CD4-positive, alpha-beta T cell treated with Interleukin-15 for 4 hours (primary cell): Measurements from ENCODE around the gene LHX6.

ENCODE experiments used
- DNase-seq: peaks from one replicate; pipeline ENCODE4 v3.0.0-alpha.2; 2020; ENCODE audit warnings: low spot score

LHX6 gene

DNA sequence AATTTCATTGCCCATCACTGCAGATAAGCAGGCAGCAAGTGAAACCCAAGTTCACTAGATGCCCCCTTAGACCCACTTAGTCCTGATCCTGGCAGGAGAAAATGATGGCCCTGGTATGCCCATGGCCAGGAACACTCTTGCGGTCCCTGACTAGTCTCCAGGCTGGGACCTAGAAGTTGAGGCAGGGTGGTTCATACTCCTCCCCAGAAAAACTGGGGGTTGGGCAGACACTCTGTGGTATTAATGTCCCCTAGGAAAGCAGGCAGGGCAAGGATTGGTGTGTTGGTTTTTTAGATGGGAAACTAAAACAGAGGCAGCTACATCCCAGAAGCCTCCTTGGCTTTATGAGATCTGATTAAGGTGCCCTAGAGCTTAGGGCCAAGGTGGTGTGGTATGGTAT, 13.1 kb downstream of the LHX6 start:
- no peak for DNase-seq

DNA sequence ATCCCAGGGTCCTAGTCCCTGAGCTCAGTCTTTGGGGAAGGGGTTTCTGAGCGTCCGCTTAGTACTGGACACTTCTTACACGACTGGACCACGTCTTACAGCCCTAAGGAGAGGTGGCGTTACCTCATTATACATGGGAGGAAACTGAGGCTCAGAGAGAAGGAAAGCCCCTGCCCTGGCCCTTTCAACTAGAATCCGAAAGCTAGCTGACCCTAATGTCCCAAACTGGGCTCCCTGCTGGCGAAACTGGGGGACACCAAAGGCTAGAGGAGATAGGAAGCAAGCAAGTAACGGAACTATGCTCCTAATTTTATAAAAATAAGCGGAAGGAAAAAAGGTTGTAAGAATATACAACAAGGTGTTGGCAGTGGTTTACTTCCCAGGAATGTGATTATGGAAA, 14.2 kb downstream of the LHX6 start:
- DNase-seq = no peak

DNA sequence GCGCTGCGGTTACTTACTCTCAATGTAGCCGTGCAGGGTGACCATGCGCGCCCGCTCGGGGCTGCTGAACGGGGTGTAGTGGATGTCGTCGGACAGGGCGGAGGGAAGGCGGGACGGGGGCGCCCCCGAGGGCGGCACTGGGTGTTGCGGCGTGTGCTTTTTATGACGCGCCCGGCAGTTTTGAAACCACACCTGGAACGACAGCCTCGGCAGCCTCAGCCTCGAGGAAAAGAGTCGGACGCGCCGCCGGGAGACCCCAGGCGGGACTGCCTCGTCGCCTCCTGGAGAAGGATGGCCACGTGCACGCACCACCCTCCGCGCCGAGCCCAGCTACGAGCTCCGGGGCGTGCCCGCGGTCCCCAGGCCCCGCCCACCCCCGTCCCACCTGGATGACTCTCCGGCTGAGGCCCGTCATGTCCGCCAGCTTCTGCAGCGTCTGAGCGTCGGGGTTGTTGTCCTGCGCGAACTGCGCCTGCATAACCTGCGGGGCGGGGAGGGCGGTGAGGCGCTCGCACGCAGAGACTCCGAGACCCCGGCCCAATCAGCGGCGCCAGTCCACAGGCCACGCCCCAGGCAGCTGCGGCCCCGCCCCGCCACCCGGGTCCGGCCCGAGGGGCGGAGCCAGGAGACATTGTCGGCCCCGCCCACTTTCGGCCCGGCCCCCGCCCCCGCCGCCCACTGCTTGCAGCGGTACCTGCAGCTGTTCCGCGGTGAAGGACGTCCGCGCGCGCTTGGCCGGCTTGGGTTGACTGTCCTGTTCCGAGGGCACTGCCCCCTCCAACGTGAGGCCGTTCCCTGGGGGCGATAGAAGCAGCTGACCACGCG, 15.0 kb downstream of the LHX6 start:
- peak; percentile 24 for DNase-seq

DNA sequence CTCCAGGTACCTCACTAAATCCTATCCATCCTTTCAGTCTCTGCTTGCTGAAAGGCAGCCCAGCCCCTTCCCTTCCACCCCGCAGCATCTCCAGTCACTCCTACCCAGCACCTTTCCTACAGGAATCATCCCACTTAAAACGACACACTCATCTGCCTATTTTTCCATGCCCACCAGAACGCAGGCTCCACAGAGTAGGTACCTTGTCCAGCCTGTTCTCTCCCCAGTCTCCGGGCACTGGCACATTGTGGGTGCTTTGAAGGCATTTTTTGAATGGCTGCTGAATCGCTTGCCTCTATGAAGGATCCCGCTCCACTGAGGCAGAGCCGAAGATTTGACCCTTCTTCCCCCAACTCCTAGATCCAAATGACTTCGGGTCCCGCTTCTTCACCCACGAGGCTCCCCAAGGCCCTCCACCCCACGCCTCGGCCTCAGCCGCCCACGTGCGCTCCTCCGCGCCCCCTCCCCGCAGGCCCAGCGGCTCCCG, 15.6 kb downstream of the LHX6 start:
- DNase-seq = no peak

DNA sequence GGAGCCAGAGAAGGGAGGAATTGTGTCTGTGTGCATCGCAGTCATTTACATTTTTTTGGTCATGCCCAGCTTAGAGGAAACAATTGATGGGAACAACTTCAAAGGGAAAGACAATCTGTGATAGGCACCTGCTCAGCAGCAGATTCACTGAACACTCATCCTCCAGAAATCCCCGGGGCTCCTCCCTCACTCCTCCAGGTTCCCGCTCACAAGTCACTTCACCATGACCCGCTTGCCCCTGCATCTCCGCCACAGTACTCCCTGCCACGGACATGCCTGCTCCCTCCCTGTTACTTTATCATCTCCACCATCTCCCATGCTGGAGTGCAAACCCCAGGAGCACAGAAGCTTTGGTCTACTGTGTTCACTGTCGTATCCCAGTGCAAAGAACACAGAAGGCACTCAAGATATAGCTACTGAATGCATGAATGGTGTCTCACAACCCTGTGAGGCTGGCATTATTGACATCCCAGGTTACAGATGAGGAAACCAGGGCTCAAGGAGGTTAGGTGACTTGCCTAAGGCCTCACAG, 16.2 kb downstream of the LHX6 start:
- DNase-seq = no peak

DNA sequence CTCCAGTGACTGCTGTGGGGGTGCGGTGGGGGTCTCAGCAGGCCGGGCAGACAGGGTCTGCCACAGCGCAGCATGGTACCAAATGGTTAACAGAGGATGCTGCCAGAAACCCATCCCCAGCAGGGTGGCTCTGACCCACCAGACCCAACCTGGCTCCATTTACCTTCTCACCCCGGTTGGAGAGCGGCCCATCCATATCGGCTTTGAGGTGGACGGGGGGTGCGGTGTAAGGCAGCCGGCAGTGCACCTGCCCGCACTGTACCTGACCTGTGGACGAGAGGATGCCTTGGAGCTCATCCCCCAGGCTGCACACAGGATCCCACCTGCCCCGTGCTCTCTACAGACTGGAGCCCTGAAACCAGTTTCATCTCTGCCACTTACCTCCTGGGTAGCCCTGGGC, 19.3 kb downstream of the LHX6 start:
- no peak for DNase-seq

DNA sequence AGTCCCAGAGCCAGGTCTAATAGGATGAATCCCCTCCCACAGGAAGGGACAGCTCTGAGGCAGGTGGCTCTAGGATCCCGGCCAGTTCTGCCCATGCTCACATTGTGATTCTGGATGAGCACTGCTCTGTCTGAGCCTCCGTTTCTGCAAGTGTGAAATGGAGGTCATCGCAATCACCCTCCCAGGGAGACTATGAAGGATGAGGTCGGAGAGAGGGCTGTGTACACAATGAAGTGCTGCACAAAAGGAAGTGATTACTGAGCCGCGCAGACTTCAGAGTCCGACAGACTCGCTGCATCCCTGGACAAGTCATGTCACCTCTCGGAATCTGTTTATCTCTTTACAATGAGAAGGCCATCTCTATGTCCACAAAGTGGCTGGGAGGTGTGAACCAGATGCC, 21.7 kb downstream of the LHX6 start:
- DNase-seq = no peak

DNA sequence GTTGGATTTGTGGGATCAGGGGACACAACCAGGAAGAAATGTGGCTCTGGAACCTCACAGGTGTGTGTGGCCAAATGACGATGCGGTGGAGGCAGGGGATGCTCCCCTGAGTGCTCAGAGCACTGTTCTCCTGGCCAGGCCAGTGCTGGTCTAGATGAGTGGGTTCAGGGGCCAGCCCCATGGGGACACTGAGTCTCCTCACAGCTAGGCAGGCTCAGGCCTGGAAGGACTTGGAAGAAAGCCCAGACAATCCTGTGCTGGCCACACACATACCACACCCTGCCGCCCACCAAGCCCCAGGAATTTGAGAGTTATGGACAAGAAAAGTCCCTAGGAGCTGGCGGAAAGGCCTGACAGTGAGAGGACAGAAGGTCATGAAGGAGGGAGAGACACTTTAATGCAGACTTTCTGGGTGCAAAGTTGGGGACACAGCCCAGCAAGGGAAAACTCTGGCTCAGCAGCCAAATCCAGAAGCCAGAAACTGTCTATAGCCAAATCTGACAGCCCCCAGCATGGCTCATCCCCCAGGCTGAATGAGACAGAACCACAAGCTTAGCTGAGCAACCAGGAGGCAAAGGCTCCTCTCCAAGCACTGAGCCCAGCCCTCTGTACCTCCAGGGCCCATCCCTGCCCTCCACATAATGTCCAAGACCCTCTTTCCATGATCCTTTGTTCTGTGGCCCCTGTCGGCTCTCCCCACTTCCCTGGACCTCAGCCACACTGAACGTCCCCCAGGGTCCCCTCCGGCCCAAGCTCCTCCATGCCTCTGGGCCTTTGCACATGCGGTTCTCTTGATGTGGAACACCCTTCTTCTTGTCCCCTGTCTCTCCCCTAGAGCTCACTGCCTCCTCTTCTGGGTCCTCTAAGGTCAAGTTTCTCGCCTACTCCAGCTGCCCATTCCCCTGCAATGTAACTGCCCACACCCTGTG, 22.4 kb downstream of the LHX6 start:
- DNase-seq = no peak

DNA sequence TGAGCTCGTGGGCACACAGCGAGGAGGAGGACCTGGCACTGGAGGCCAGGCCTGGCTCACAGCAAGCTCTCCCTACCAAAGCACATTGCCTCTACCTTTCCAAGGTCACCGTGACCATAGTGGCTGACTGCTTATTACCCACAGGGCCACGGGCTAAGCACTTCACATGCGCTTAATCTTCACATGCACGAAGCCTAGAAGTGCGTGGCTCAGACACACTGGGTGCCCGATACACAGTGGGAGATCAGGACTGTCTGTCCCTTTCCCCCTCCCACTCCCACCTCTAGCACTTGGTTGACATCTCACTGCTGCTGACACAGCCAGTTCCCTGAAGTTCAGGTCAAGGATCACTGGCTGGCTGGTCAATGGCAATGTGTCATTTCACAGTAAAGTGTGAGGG, 23.6 kb downstream of the LHX6 start:
- DNase-seq = no peak

DNA sequence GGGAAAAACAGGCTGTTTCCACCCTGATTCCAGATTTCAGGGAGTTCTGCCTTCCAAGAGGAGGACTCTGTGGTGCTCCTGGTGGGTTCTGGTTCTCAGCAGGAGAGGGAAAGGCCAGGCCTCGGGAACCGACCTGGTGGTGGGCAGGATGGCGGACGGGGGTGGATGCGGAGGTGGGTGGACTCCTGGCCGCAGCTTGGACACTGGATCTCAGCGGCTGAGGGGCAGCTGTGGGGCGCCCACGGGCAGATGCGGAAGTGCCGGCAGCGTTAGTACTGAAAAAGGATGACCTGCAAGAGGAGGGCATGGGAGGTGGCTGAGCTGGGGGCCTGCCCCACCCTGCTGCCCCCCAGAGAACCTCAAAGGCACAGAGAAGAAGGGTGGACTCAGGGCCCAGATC, 24.3 kb downstream of the LHX6 start:
- DNase-seq = no peak

DNA sequence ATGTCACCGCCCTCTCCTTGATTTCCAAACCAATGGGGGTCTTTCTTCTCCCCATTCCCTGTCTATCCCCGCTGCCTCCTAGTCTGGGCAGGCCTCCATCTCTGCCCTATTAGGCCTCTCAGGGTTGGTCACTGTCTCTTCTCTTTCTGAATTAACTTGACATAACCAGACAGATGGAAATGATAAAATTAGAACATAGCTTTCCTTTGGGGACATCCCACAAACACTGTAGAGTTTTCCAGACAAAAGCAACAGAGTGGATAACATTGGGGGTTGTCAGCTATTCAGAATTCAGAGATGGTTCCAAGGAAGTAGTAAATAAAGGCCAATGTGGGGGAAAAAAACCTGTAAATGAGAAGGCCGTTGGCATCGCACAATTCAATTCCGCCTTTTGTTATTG, 24.7 kb downstream of the LHX6 start:
- DNase-seq = no peak

DNA sequence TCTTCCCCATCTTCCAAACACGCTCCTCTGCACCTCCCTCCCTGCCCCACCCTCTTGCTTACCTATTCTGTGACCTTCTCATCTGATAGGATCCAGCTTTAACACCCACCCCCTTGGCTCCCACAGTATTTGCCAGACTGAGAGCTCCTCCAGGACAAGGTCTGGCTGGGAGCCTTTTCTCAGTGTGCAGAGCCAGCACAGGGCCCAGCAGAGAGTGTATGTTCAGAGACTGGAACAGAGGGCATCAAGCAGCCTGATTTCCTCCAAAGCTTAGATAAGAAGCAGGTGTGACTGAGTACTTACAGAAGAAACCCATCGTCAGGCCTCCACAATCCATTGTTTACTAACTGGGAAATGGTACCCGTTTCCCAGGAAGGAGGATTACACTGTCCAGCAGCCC, 26.6 kb downstream of the LHX6 start:
- no peak for DNase-seq

DNA sequence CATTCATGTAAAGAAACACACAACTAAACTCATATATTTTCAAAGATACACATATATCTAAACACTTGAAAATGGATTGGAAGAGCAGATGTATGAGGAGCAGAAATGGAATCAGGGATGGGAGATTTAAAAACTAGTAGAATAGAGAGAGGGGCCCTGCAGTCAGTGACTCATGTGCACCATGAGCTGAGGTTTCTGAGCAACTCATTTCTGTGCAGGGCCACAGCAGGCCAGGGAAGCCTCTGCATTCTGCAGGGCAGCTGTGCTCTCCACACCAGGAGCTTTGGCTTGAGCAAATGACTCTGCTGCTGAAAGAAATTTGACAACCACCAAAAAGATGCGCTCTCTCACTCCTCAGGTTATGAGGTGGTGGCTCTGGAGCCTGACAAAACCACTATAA, 27.1 kb downstream of the LHX6 start:
- no peak for DNase-seq

DNA sequence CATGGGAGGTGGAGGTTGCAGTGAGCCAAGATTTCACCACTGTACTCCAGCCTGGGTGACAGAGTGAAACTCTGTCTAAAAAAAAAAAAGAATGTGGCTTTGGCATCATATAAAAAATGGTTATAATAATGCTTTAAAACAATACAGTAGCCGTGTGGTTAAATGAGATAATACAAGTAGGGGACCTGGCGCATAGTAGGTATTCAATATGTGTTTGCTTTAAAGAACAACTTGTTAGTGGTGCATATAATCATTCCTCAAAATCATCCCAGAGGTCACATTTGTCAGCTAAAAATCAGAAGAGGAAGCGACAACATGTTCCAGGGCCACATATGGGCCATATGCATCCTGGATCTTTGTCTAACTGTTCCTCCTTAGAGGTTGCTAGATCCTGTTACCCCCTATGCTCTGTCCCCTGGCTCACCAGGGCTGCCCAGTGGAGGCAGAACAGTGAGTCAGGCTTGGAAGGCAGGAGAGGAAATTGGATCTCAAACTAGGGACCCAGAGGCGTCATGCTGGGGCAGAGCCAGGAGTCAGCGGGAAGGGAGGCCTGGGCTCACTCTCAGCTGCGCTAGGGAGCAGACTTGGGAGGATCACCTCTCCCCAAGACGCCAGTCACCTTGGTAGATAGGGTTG, 27.7 kb downstream of the LHX6 start:
- DNase-seq = no peak

DNA sequence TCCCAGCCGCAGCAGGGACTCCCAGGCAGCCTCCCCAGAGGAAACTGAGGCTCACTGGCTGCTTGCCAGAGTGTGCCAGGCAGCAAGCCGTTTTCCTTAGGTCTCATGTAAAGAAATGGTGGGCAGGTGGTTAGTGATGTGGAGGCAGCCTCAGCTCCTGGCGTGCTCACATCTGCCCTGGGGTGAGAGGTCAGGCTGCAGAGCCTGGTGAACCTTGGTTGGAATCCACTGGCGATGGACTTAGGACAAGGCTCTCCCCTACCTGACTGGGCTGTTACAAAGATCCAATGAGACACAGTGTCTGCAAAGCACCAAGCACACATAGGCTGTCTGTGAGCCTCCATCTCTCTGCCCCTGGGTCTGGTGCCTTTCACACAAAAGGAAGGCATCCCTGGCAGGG, 30.9 kb downstream of the LHX6 start:
- no peak for DNase-seq

DNA sequence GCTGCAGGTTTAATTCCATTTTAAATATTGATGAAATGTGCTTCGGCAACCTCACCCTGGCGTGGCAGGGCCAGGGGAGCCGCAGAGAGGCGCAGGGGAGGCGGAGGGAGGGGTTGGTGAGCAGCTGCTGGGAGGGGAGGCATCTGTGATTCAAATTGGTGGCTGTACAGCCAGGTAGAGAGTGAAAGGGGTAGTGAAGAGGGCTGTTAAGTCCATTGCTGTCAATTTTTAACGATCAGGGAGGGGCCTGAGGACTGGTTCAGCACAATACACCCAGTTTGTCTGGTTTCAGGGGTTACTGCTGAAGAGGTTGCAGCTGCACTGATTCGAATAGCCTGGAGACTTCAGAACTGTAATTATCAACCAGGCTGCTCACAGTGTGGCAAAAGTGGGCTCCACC, 31.3 kb downstream of the LHX6 start:
- no peak for DNase-seq

DNA sequence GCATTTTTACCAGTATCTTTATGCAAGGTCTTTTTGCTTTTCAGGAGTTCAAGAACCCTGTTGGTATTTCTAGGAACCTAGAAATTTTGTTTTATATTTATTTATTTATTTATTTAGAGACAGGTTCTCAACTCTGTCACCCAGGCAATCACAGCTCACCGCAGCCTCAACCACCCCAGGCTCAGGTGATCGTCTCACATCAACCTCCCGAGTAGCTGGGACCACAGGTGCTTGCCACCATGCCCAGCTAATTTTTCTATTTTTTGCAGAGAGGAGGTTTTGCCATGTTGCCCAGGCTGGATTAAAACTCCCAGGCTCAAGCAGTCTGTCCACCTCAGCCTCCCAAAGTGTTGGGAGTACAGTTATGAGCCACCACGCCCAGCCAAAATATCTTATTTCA, 32.9 kb downstream of the LHX6 start:
- no peak for DNase-seq

DNA sequence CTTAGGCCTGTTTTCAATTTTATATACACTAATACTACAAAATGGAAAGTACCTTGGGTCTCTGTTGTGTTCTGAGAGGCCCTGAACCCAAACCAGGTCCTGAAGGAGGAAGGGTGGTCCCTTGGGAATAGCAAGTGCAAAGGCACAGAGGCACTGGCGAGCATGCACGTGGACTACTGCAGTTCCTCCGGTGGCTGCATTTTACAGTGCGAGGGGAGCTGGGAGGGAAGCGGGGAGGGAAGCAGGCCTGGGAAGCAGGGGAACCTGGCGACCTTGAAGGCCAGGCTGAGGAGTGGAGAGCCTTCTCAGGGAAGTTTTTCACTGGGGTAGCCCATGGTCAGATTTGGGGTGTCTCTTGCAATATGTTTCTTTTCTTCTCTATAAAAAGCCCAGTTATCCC, 35.1 kb downstream of the LHX6 start:
- no peak for DNase-seq

DNA sequence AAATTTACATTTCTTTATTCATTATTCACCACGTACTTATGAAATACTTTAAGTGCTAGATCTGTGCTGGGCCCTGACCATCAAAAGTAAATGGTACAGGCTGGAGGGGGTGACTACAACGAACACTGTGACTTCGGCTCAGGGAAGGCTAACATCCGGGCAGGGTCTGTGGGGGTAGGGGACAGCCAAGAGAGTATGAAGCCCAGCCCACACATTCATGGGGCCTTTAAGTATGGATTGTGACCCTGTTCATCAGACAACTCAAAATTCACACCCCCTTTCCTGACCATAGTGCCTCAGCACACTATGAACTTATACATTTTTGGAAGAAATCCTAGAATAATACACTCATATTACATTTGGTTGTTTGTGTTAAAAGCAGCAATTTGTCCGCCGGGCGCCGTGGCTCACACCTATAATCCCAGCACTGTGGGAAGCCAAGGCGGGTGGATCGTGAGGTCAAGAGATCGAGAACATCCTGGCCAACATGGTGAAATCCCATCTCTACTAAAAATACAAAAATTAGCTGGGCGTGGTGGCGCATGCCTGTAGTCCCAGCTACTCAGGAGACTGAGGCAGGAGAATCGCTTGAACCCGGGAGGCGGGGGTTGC, 35.7 kb downstream of the LHX6 start:
- no peak for DNase-seq

DNA sequence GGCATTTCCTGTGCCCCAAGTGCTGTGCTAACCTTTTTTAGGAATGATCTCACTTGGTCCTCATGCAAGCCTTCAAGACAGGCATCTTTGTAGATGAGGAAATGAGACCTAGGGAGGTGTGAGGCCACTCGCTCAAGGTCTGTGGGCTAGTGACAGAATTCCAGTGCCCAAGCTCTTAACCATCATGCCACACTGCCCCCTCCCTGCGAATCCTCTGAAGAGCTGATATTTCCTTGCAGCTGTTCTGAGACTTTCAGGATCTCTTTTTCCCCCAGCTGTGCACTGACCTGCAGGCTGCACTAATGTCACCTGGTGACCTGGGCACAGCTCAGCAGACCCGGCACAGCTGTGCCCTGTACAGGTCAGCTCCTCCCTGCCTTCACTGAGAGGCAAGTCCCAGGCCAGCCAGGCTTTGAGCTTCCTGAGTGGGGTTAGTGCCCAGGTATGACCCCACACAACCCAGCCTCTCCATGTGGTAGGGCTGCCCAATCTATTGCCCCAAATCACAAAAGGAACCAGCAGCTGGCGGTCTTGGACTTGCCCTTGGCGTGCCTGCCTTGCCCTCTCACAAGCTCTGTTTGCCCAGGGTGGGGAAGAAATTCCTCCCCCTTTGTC, 36.4 kb downstream of the LHX6 start:
- no peak for DNase-seq

DNA sequence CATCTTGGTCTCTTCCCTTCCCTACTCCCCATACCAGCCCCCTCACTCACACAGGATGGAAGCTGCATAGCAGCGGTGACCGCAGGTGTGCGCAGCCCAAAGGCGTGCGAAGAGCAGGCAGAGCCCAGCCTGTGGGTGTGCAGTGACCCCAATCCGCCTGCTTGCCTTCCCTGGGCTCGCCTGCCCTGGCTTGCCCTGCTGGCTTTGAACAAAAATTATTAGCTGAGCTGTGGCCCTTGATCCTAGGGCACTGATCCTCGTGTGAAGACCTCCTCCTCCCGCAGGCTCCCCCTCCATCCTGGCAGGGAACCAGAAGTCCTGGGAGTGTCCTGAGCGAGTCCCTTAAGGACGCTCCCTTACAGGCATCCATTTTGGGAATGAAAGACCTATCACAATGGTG, 37.2 kb downstream of the LHX6 start:
- DNase-seq = no peak
